Activated CD4-positive, alpha-beta memory T cell treated with anti-CD3 and anti-CD28 coated beads, Interleukin-2, amount 10 ng/mL, durations not matched to agents 7 days and 5 days (primary cell): ENCODE results near the gene STAT5B. TPM values are rescaled to one million over a fixed set of nuclear protein-coding genes. Genes with fewer than 3 reads are reported as not detected.
"Not testable (repeated sequence)": the region's sequence is repeated elsewhere in the genome, so short reads cannot be mapped to it uniquely, and the experiment has no call there.

Experiments
- CTCF ChIA-PET: fragments of 350-600 bp; sonication (Branson Sonifier 250); formaldehyde crosslinking; loops from one replicate; lab custom pipeline; 2021; ENCODE audit warnings: antibody characterized with exemption, inconsistent platforms; lab: Charles Lee
- POLR2A ChIA-PET: fragments of 350-600 bp; sonication (Branson Sonifier 250); formaldehyde crosslinking; loops from one replicate; lab custom pipeline; 2021; ENCODE audit warnings: antibody characterized with exemption; lab: Charles Lee
- DNase-seq: peaks from one replicate; pipeline ENCODE4 v3.0.0-alpha.2; 2020
- H3K27ac Mint-ChIP-seq: one replicate; pipeline ENCODE4 v1.8.0; 2021; ENCODE audit warnings: mild to moderate bottlenecking, mixed read lengths
- H3K27me3 Mint-ChIP-seq: one replicate; pipeline ENCODE4 v1.8.0; 2021; ENCODE audit warnings: mixed read lengths
- H3K36me3 Mint-ChIP-seq: one replicate; pipeline ENCODE4 v1.8.0; 2021; ENCODE audit warnings: low read depth, mixed read lengths
- H3K4me1 Mint-ChIP-seq: one replicate; pipeline ENCODE4 v1.8.0; 2021; ENCODE audit warnings: mixed read lengths
- H3K4me3 Mint-ChIP-seq: one replicate; pipeline ENCODE4 v1.8.0; 2021; ENCODE audit warnings: mild to moderate bottlenecking, mixed read lengths
- H3K9me3 Mint-ChIP-seq: one replicate; pipeline ENCODE4 v1.8.0; 2021; ENCODE audit warnings: mixed read lengths
- total RNA-seq, 2 experiments: library from RNA; stranded (reverse); gene quantifications; one replicate each; pipeline ENCODE4 v1.2.3, GENCODE V29; 2021

Gene STAT5B
- total RNA-seq, 2 experiments from 2014 or later: 163 to 171 TPM

DNA sequence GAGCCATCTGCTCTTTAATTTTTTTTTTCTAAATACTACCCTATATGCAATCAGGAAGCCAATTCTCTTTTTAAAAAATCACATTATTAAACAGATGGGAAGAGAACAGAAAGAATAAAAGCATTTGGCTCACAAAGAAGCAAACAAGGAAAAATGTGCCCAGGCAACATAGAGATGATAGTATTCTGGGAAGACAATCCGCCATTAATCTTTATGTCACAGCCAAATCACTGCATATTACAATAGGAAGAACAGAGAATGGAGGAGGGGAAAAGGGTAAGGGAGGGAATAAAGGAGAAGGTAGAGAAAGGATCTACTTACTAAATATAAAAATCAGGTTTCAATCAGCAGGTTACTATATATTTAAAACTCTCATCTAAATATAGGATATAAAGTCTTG lies 34.3 kb downstream of the STAT5B start:
- no peaks in the 10 kb centered on the region for H3K9me3 Mint-ChIP-seq
- H3K27ac Mint-ChIP-seq: no peak overlapping the region
- no peak for DNase-seq
- no peaks in the 10 kb centered on the region for H3K27me3 Mint-ChIP-seq
- ChIA-PET CTCF (no interaction called here), POLR2A (no interaction called here)
- H3K4me3 Mint-ChIP-seq: no peak overlapping the region
- H3K36me3 Mint-ChIP-seq: peaks cover 9% of the 10 kb centered on the region
- peaks cover 27% of the 10 kb centered on the region for H3K4me1 Mint-ChIP-seq

DNA sequence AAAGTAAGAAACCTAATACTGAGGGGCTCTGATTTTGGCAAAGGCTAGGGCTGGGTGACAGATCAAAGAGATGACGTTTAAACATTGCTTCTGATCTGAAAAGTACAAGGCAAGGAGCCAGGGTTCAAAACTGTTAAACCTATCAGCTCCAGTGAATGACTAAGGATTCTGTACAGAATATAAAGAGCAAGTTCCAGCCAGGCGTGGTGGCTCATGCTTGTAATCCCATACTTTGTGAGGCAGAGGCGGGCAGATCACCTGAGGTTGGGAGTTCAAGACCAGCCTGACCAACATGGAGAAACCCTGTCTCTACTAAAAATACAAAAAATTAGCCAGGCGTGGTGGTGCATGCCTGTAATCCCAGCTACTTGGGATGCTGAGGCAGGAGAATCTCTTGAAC lies 35.3 kb downstream of the STAT5B start:
- not testable (repeated sequence) for DNase-seq, H3K9me3 Mint-ChIP-seq, H3K27me3 Mint-ChIP-seq, H3K4me3 Mint-ChIP-seq, H3K27ac Mint-ChIP-seq
- ChIA-PET CTCF (interaction anchor here (0.7 kb wide), 1 partner anchor 54 kb away, joined by 3 read pairs; no protein-coding TSS in a partner anchor), POLR2A (interaction anchor here (1.4 kb wide), 1 partner anchor 49 kb away, joined by 3 read pairs; no protein-coding TSS in a partner anchor)
- Mint-ChIP-seq H3K4me1 (peaks cover 21% of the 10 kb centered on the region), H3K36me3 (peaks cover 12% of the 10 kb centered on the region)

DNA sequence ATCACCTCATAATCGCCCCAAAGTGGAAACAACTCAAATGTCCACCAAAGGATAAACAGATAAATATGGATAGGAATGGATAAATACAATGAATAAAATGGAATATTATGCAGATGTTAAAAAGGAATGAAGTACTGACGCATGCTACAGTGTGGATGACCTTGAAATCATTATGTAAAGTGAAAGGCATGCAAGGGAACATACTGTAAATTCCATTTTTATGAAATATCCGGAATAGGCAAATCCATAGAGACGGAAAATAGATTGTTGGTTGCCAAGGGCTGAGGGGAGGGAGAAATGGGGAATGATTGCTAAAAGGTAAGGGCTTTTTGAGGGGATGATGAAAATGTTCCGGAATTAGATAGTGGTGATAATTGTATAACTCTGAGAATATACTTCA lies 36.0 kb downstream of the STAT5B start:
- Mint-ChIP-seq H3K4me3 (no peak overlapping the region), H3K4me1 (peaks cover 18% of the 10 kb centered on the region), H3K27ac (no peak overlapping the region), H3K36me3 (peaks cover 14% of the 10 kb centered on the region), H3K9me3 (no peaks in the 10 kb centered on the region), H3K27me3 (no peaks in the 10 kb centered on the region)
- DNase-seq: no peak
- ChIA-PET CTCF (no interaction called here), POLR2A (interaction anchor here (1.4 kb wide), 1 partner anchor 49 kb away, joined by 3 read pairs; no protein-coding TSS in a partner anchor)

DNA sequence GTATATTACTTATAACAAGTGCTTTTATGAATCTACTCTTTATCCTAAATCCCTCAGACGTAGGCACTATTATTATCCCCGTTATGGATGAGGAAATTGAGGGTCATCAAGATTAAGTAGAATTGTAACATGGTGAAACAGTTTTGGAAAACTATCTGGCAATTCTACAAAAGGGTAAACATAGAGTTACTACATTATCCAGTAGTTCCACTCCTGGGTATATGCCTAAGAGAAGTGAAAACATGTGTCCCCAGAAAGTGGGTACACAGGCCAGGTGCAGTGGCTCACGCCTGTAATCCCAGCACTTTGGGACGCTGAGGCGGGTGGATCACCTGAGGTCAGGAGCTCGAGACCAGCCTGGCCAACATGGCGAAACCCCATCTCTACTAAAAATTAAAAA lies 36.6 kb downstream of the STAT5B start:
- Mint-ChIP-seq H3K36me3 (peaks cover 14% of the 10 kb centered on the region), H3K4me1 (peaks cover 18% of the 10 kb centered on the region)
- POLR2A ChIA-PET, H3K4me3 Mint-ChIP-seq, H3K9me3 Mint-ChIP-seq, DNase-seq, H3K27ac Mint-ChIP-seq, H3K27me3 Mint-ChIP-seq, CTCF ChIA-PET: not testable (repeated sequence)

DNA sequence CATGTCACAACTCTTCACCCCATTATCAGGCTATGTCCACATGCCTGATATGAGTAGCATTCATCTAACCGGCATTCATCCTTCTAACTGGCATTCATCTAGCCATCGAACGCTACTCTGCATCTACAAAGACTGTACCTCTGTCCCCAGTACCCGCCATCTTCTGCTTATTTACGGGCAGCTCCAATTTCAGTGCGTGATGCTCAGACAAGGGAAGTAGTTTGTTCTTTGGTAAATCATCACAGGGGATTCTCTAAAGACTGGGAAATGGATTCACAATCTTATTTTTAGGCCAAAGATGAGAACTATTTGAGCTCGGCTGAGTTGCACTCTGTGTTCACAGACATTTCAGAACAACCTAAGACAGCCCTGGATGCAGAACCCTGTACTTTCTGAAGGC lies 39.4 kb downstream of the STAT5B start:
- no peak for DNase-seq
- ChIA-PET CTCF (interaction anchor here (0.6 to 3.0 kb wide), 3 partner anchors 11 to 49 kb away, joined by 5 to 21 read pairs (median 6); no protein-coding TSS in a partner anchor), POLR2A (interaction anchor here (1.0 to 1.4 kb wide), 2 partner anchors 8 to 12 kb away, joined by 4 to 9 read pairs; no protein-coding TSS in a partner anchor)
- Mint-ChIP-seq H3K27ac (no peak overlapping the region), H3K4me3 (no peak overlapping the region), H3K27me3 (no peaks in the 10 kb centered on the region), H3K9me3 (no peaks in the 10 kb centered on the region), H3K36me3 (peaks cover 21% of the 10 kb centered on the region), H3K4me1 (peaks cover 12% of the 10 kb centered on the region)

DNA sequence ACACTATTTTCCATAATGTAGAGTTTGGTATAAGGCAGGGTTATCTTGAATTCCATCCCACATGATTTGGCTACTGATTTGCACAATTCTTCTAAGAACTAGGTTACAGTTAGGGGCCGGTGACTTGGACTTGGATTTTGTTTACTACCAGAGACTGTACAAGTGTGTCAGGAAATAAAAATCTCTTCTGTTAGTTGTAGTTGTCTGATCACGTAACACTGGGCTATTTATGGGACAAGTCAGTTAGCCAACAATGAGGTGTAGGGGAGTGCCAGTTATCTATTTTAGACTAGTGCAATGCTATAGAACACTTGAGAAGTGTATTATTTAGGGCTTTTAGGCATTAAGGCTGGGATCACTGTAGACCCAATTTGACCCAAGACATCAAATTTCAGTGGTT lies 42.2 kb downstream of the STAT5B start:
- Mint-ChIP-seq H3K9me3 (no peaks in the 10 kb centered on the region), H3K36me3 (peaks cover 23% of the 10 kb centered on the region), H3K4me3 (no peak overlapping the region), H3K4me1 (peaks cover 18% of the 10 kb centered on the region), H3K27ac (no peak overlapping the region), H3K27me3 (no peaks in the 10 kb centered on the region)
- DNase-seq: no peak
- ChIA-PET CTCF (interaction anchor here (1.4 kb wide), 1 partner anchor 12 kb away, joined by 6 read pairs; no protein-coding TSS in a partner anchor), POLR2A (no interaction called here)

DNA sequence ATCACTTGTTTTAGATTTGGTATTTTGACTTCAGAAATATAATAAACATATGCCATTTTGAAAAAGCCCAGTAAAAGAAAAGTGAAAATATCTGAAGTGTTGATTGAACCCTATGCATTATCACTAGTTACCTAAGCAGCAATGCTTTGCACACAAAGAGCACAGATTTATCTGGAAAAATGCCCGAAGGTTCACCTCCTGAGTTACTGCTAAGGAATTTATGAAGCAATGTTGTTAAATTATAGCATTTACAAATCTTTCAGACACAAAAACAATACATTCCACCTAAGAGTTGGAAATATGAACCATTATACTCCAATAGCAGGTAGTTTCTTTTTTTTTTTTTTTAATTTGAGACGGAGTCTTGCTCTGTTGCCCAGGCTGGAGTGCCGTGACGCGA lies 43.0 kb downstream of the STAT5B start:
- H3K36me3 Mint-ChIP-seq: peaks cover 23% of the 10 kb centered on the region
- CTCF ChIA-PET: no interaction called here
- H3K9me3 Mint-ChIP-seq: no peaks in the 10 kb centered on the region
- no peaks in the 10 kb centered on the region for H3K27me3 Mint-ChIP-seq
- POLR2A ChIA-PET: no interaction called here
- H3K27ac Mint-ChIP-seq: no peak overlapping the region
- H3K4me3 Mint-ChIP-seq: no peak overlapping the region
- DNase-seq: no peak
- H3K4me1 Mint-ChIP-seq: peaks cover 26% of the 10 kb centered on the region

DNA sequence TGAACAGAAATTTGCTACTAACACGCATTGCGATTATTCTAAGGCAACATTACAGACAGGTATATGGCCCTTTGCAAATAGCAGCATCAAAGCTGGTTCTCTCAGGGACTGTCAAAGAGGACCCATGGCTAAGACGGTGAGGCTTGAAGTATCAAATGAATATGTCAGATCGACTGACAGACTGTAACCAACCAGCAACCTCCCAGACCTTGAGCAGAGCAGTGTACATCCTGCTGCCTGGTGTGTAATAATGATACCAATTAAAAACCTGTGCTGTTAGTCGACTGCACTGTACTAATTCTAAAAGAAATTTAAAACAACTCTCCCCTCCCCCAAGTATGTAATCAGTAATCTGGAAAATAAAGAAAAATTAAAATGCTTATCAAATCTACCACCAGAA lies 46.0 kb downstream of the STAT5B start:
- DNase-seq: peak; percentile 23
- no peak overlapping the region for H3K4me3 Mint-ChIP-seq
- peaks cover 32% of the 10 kb centered on the region for H3K4me1 Mint-ChIP-seq
- ChIA-PET POLR2A (interaction anchor here (0.9 to 3.0 kb wide), 5 partner anchors 18 to 83 kb away, joined by 3 to 10 read pairs (median 3); no protein-coding TSS in a partner anchor), CTCF (interaction anchor here (1.3 to 2.1 kb wide), 2 partner anchors 8 to 173 kb away, joined by 5 to 6 read pairs; no protein-coding TSS in a partner anchor)
- H3K36me3 Mint-ChIP-seq: peaks cover 33% of the 10 kb centered on the region
- peak overlapping the region; percentile 50 for H3K27ac Mint-ChIP-seq
- H3K9me3 Mint-ChIP-seq: no peaks in the 10 kb centered on the region
- H3K27me3 Mint-ChIP-seq: no peaks in the 10 kb centered on the region

DNA sequence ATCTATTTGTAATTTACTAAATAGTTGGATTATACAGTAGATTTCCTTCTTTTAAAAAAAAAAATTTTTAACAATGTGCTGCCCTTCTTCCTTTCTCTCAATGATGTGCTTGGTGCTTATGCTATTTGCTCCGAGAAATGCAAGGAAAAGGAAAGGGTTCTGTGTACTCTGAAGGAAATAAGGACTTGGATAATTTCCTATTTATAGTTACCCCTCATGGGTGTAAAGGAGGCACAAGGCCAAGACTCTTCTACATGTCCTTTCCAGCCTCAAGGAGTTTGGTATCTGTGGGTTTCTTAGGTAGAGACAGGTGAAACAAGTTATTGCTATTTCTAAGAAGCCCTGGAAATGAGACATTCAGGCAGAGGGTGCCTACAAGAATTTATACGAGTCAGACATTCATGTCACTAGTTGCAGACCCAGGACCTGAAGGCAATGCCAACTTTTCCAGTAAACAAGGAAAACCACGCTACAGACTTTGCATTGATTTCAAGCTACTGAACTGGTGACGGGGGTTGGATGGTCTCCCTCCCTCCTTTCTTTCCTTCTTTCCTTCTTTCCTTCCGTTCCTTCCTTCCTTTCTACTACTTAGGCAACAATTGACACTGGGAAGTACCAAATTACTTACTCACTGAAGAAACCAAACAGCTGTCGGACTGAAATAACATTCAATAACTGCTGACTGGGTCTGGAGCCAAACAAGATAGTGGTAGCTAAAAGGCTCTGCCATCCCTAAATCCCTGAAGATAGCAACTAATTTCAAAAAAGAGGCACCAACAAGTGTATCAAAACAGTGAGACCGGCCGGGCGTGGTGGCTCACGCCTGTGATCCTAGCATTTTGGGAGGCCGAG lies 48.1 kb downstream of the STAT5B start:
- H3K27me3 Mint-ChIP-seq: no peaks in the 10 kb centered on the region
- ChIA-PET POLR2A (interaction anchor here (0.9 to 1.8 kb wide), 2 partner anchors 9 to 25 kb away, joined by 4 read pairs; no protein-coding TSS in a partner anchor), CTCF (interaction anchor here (0.6 to 1.2 kb wide), 2 partner anchors 18 to 188 kb away, joined by 3 to 4 read pairs; no protein-coding TSS in a partner anchor)
- DNase-seq: no peak
- H3K36me3 Mint-ChIP-seq: peaks cover 42% of the 10 kb centered on the region
- peak overlapping the region; percentile 51 for H3K27ac Mint-ChIP-seq
- H3K9me3 Mint-ChIP-seq: no peaks in the 10 kb centered on the region
- peaks cover 27% of the 10 kb centered on the region for H3K4me1 Mint-ChIP-seq
- no peak overlapping the region for H3K4me3 Mint-ChIP-seq

DNA sequence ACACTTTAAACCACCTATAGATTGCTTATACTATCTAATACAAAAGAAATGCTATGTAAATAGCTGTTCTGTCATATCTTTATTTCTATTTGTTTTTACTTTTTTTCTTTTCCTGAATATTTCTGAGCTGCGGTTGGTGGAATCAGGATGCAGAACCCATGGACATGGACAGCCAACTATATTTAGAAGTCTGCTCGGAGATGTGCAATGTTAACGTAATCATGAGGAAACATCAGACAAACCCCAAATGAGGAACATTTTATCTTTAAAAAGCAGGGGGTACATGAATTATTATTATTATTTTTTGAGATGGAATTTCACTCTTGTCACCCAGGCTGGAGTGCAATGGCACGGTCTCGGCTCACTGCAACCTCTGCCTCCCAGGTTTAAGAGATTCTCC lies 50.5 kb downstream of the STAT5B start:
- H3K9me3 Mint-ChIP-seq: no peaks in the 10 kb centered on the region
- H3K27ac Mint-ChIP-seq: no peak overlapping the region
- H3K27me3 Mint-ChIP-seq: no peaks in the 10 kb centered on the region
- ChIA-PET CTCF (no interaction called here), POLR2A (no interaction called here)
- no peak overlapping the region for H3K4me3 Mint-ChIP-seq
- no peak for DNase-seq
- H3K4me1 Mint-ChIP-seq: peaks cover 23% of the 10 kb centered on the region
- peaks cover 51% of the 10 kb centered on the region for H3K36me3 Mint-ChIP-seq

DNA sequence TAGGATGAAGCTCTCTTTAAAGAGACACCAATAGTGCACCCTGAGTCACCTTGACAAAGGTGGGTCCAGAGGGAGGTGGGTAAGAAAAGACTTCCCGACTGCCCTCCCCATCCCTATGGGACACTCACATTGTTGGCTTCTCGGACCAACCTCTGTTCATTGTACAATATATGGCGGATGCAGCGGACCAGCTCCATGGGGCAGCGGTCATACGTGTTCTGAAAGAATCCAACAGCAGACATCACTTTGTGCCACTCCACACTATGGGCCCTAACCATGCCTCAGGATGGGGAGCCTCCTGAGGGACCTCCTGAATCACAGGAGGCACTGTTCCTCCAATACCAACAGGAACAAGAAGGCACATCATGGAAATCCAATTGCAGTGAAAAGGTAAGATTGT lies 51.5 kb downstream of the STAT5B start:
- POLR2A ChIA-PET: no interaction called here
- Mint-ChIP-seq H3K27ac (no peak overlapping the region), H3K27me3 (no peaks in the 10 kb centered on the region), H3K9me3 (no peaks in the 10 kb centered on the region), H3K4me1 (peaks cover 14% of the 10 kb centered on the region), H3K36me3 (peaks cover 51% of the 10 kb centered on the region), H3K4me3 (no peak overlapping the region)
- CTCF ChIA-PET: interaction anchor here (0.6 kb wide), 1 partner anchor 181 kb away, joined by 3 read pairs; no protein-coding TSS in a partner anchor
- no peak for DNase-seq

DNA sequence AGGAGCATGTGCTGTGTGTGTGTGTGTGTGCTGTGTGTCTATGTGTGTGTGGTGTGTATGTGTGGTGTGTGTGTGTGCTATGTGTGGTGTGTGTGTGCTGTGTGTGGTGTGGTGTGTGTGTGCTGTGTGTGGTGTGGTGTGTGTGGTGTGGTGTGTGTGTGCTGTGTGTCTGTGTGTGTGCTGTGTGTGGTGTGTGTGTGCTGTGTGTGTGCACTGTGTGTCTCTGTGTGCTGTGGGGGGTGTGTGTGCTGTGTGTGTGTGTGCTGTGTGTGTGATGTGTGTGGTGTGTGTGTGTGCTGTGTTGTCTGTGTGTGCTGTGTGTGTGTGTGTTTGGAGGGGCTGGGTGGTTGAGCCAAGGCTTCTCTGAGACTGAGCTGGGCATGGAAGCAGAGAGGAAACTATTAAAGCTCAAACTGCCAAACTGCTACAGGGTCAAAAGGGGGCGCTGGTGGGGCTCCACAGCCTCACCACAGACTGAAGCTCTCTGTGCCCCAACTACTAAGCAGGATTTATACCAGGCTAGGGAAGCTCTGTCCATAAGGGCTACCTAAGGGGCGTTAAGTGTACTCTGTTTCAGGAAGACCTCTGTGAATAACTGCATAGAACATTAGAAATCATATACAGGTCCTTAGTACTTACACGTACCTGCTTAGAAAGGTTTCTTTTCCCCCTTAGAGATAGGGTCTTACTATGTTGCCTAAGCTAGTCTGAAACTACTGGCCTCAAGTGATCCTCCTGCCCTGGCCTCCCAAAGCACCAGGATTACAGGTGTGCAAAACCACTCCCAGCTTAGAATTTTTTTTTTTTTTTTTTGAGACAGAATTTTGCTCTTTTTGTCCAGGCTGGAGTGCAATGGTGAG lies 54.1 kb downstream of the STAT5B start:
- Mint-ChIP-seq H3K36me3 (peaks cover 53% of the 10 kb centered on the region), H3K9me3 (no peaks in the 10 kb centered on the region), H3K4me3 (no peak overlapping the region), H3K27me3 (no peaks in the 10 kb centered on the region), H3K4me1 (no peaks in the 10 kb centered on the region), H3K27ac (peak overlapping the region; percentile 37)
- CTCF ChIA-PET: interaction anchor here (0.8 to 3.0 kb wide), 43 partner anchors 8 to 310 kb away, joined by 3 to 45 read pairs (median 6); partner anchors contain the start of genes DNAJC7, GHDC, STAT5A and STAT5B
- peak; percentile 64 for DNase-seq
- POLR2A ChIA-PET: interaction anchor here (0.7 to 2.5 kb wide), 14 partner anchors 27 to 356 kb away, joined by 3 to 30 read pairs (median 6); partner anchors contain the start of genes GHDC, PSMC3IP, STAT5A and STAT5B
